OCI-LY7 (cell line): Measurements from ENCODE around the gene WDR35. TPM values are rescaled to one million over a fixed set of nuclear protein-coding genes. Genes with fewer than 3 reads are reported as not detected.
A peak's percentile ranks its signal among the peaks of the same experiment; 100 is the strongest.

Experiments
- BruUV-seq: library from RNA; stranded (reverse); fragments of 400-500 nt; replicated peaks from 2 replicates; lab custom pipeline; 2021; lab: Mats Ljungman, UMichigan
- CTCF ChIA-PET: fragments of 300-600 bp; sonication (Branson Sonifier 250); formaldehyde crosslinking; loops from one replicate; lab custom pipeline; 2022; ENCODE audit warnings: antibody characterized with exemption; ENCODE audit not compliant: unreplicated experiment; lab: Charles Lee
- POLR2A ChIA-PET: fragments of 300-600 bp; sonication (Branson Sonifier 250); formaldehyde crosslinking; loops from one replicate; lab custom pipeline; 2022; ENCODE audit warnings: antibody characterized with exemption; lab: Charles Lee
- DNase-seq: peaks from one replicate; pipeline ENCODE4 v3.0.0-alpha.2; 2015; ENCODE audit warnings: low spot score
- H2AFZ ChIP-seq: fragments of 200-600 bp; sonication (generic), shearing (Covaris generic); 2 replicates; pipeline ENCODE4 v1.6.1; 2014; ENCODE audit warnings: mild to moderate bottlenecking, antibody characterized with exemption, low read length, moderate library complexity
- H3K27ac ChIP-seq: fragments of 200-600 bp; sonication (generic); 2 replicates; pipeline ENCODE4 v1.5.1; 2014; ENCODE audit warnings: mixed run types, low read depth, mild to moderate bottlenecking, moderate library complexity, low read length, inconsistent platforms; ENCODE audit not compliant: poor library complexity, severe bottlenecking
- H3K36me3 ChIP-seq: fragments of 200-600 bp; sonication (generic); 2 replicates; pipeline ENCODE4 v1.6.1; 2014; ENCODE audit warnings: mild to moderate bottlenecking, antibody characterized with exemption, low read length, moderate library complexity, mixed read lengths; ENCODE audit not compliant: insufficient read depth
- H3K4me1 ChIP-seq: fragments of 200-600 bp; sonication (generic); 2 replicates; pipeline ENCODE4 v1.5.1; 2014; ENCODE audit warnings: mild to moderate bottlenecking, low read length; ENCODE audit not compliant: insufficient read depth, poor library complexity, severe bottlenecking
- H3K4me2 ChIP-seq: fragments of 200-600 bp; sonication (generic); 2 replicates; pipeline ENCODE4 v1.6.1; 2014; ENCODE audit warnings: mild to moderate bottlenecking, low read length
- H3K4me3 ChIP-seq: fragments of 200-600 bp; sonication (generic); 2 replicates; pipeline ENCODE4 v1.5.1; 2014; ENCODE audit warnings: mild to moderate bottlenecking, low read depth, low read length; ENCODE audit not compliant: poor library complexity, severe bottlenecking
- H3K79me2 ChIP-seq: fragments of 200-600 bp; sonication (generic); 2 replicates; pipeline ENCODE4 v1.6.1; 2016; ENCODE audit warnings: low read depth, mild to moderate bottlenecking, low read length, moderate library complexity, mixed read lengths; ENCODE audit not compliant: insufficient read depth
- H3K9me2 ChIP-seq: fragments of 200-600 bp; sonication (generic); 2 replicates; pipeline ENCODE4 v1.6.1; 2016; ENCODE audit warnings: mild to moderate bottlenecking, low read length, mixed read lengths; ENCODE audit not compliant: insufficient read depth
- H3K9me3 ChIP-seq: fragments of 200-600 bp; sonication (generic); 2 replicates; pipeline ENCODE4 v1.6.1; 2014; ENCODE audit warnings: mild to moderate bottlenecking, mixed run types, low read length, mixed read lengths
- H4K20me1 ChIP-seq: fragments of 200-600 bp; sonication (generic); 2 replicates; pipeline ENCODE4 v1.6.1; 2014; ENCODE audit warnings: mild to moderate bottlenecking, antibody characterized with exemption, low read length, moderate library complexity, mixed read lengths; ENCODE audit not compliant: insufficient read depth
- CTCF ChIP-seq: fragments of 200-600 bp; sonication (generic); conservative IDR thresholded peaks from 2 replicates; pipeline ENCODE4 v1.5.1; 2014; ENCODE audit warnings: mild to moderate bottlenecking, antibody characterized with exemption, low read length, moderate library complexity, mixed read lengths
- EZH2phosphoT487 ChIP-seq: fragments of 200-600 bp; sonication (generic); IDR thresholded peaks from 2 replicates; pipeline ENCODE4 v1.6.1; 2018; ENCODE audit warnings: low read depth, borderline replicate concordance, mild to moderate bottlenecking, mixed run types, antibody characterized with exemption, low read length, moderate library complexity, mixed read lengths
- intact Hi-C: fragments of 100-400 bp; cut with micrococcal nuclease; formaldehyde crosslinking; loops from one replicate; pipeline ENCODE4 v1.10.0; 2022; ENCODE audit not compliant: unreplicated experiment
- total RNA-seq, 2 experiments: library from RNA; depleted of rRNA in 1 of 2; stranded (reverse); fragments of >200 nt in 1 of 2; shearing (Covaris generic) in 1 of 2; gene quantifications; 2 replicates each; pipeline ENCODE4 v1.2.3, GENCODE V29; 2014 to 2022

Gene WDR35
- total RNA-seq, 2 experiments from 2014 or later = 0.06 to 1.5 TPM

- POLR2A ChIA-PET = interaction anchor here (0.8 to 1.2 kb wide), 3 partner anchors 8 to 20 kb away, joined by 3 read pairs; no protein-coding TSS in a partner anchor
- Histone ChIP-seq H3K4me1 (no peaks in the 10 kb centered on the region), H3K27ac (no peak overlapping the region), H3K9me2 (no peaks in the 10 kb centered on the region), H3K4me2 (no peak overlapping the region), H3K79me2 (no peaks in the 10 kb centered on the region), H2AFZ (no peak overlapping the region), H3K4me3 (no peak overlapping the region), H3K9me3 (no peaks in the 10 kb centered on the region), H3K36me3 (no peaks in the 10 kb centered on the region), H4K20me1 (no peaks in the 10 kb centered on the region)
- intact Hi-C loops = no loop called here
- BruUV-seq = no TSS peak
- CTCF ChIA-PET = no interaction called here
- no peak for DNase-seq
- TF ChIP-seq CTCF (no peak), EZH2phosphoT487 (no peak)
Measured at GRCh38 chr2:19911808-19912509, 77.9 kb downstream of the WDR35 start.

DNA sequence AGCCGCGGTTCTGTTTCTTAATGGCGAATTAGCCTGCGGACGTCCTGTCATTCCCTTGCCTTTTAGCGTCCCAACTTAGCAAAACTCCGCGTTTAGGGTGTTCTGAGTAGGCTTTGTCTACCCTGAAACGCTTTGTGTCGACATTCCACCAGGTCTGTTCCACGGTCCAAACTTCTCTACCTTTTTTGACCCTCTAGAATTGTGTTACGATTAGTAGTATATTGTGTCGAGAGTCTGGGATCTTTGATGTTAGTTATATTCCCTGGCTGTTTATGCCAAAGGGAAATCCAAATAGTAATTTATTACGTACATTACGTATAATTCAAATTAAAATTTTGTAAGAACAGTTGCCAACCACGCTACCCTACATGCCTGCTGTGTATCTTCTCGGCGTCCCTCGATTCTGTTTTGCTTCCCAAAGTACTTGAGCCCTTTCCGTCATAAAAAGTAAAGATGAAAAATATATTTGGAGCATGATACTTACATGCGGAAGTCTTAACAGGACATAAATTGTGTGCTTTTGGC is 87.6 kb downstream of the WDR35 start:
- H3K79me2 ChIP-seq = peaks cover 48% of the 10 kb centered on the region
- no peaks in the 10 kb centered on the region for H3K9me3 ChIP-seq
- H3K4me1 ChIP-seq = peaks cover 25% of the 10 kb centered on the region
- H3K9me2 ChIP-seq = no peaks in the 10 kb centered on the region
- peak overlapping the region; percentile 88 for H3K4me2 ChIP-seq
- intact Hi-C loops = loop anchor here (1.0 to 5.0 kb wide), 2 partner anchors 150 to 1340 kb away; partner anchors contain the start of gene RDH14
- H3K27ac ChIP-seq = peak overlapping the region; percentile 82
- H3K4me3 ChIP-seq = peak overlapping the region; percentile 89
- POLR2A ChIA-PET = interaction anchor here (0.9 kb wide), 1 partner anchor 535 kb away, joined by 4 read pairs; no protein-coding TSS in a partner anchor
- H4K20me1 ChIP-seq = 0 out of 2 replicates have a peak, but pooled peaks cover 8% of the 10 kb centered on the region
- H3K36me3 ChIP-seq = no peaks in the 10 kb centered on the region; the same call in 1 of the 2 replicates
- TSS peak; percentile 96 for BruUV-seq
- TF ChIP-seq EZH2phosphoT487 (no peak), CTCF (no peak)
- CTCF ChIA-PET = no interaction called here
- H2AFZ ChIP-seq = peak overlapping the region; percentile 83
- no peak for DNase-seq
